HepG2 (cell line): Measurements from ENCODE around the gene TRNP1. TPM values are rescaled to one million over a fixed set of nuclear protein-coding genes. Genes with fewer than 3 reads are reported as not detected.

ENCODE experiments used
- CEBPG ChIP-seq: IDR thresholded peaks from 2 replicates; pipeline ENCODE4 v1.6.1; 2016
- CENPT ChIP-seq: sonication (generic); formaldehyde crosslinking; IDR thresholded peaks from 2 replicates; pipeline ENCODE4 v1.8.0; 2022; ENCODE audit warnings: low read depth, mild to moderate bottlenecking, moderate library complexity, missing genetic modification reagents
- EP300 ChIP-seq, 3 experiments: sonication (generic) in 1 of 3; formaldehyde crosslinking in 1 of 3; IDR thresholded peaks; 2 replicates each; pipeline versions ENCODE4 v1.5.1 to v1.6.1; 2011 to 2020; ENCODE audit warnings: low read depth in 2 of 3, low read length in 2 of 3, borderline replicate concordance in 1 of 3, improper control_type of control experiment in 1 of 3, mild to moderate bottlenecking in 1 of 3, missing genetic modification reagents in 1 of 3, moderate library complexity in 1 of 3
- FOSL2 ChIP-seq: sonication (generic); formaldehyde crosslinking; IDR thresholded peaks from 2 replicates; pipeline ENCODE4 v1.4.0; 2020; ENCODE audit warnings: missing genetic modification reagents
- FOXA1 ChIP-seq, 2 experiments: fragments of 450-650 bp in 1 of 2; sonication (generic) in 1 of 2; formaldehyde crosslinking in 1 of 2; IDR thresholded peaks; 2 replicates each; pipeline versions ENCODE4 v1.4.0 to v1.6.1; 2016 to 2020; ENCODE audit warnings: missing genetic modification reagents in 1 of 2
- FOXA3 ChIP-seq: IDR thresholded peaks from 2 replicates; pipeline ENCODE4 v1.6.1; 2016; ENCODE audit warnings: missing genetic modification reagents, missing compliant biosample characterization
- RFX1 ChIP-seq: fragments of 450-650 bp; IDR thresholded peaks from 2 replicates; pipeline ENCODE4 v1.6.1; 2017
- TBX2 ChIP-seq: sonication (generic); formaldehyde crosslinking; IDR thresholded peaks from 2 replicates; pipeline ENCODE4 v1.5.0; 2020; ENCODE audit warnings: missing genetic modification reagents, mild to moderate bottlenecking, borderline replicate concordance
- ZNF292 ChIP-seq: sonication (generic); formaldehyde crosslinking; IDR thresholded peaks from 2 replicates; pipeline ENCODE4 v1.8.1; 2022; ENCODE audit warnings: mild to moderate bottlenecking, low read depth, missing genetic modification reagents, borderline replicate concordance
- polyA plus RNA-seq, 8 experiments: library from polyadenylated mRNA; depleted of rRNA in 3 of 8; stranded (reverse) in 7 of 8; unstranded in 1 of 8; fragments of >200 nt; fragmentation: Illumina TruSeq in 4 of 8; extraction: Trizol in 4 of 8; gene quantifications; 2 replicates each; pipeline versions ENCODE4 v1.2.1 to v1.2.3, GENCODE V29; 2011 to 2016; ENCODE audit warnings: low read depth in 4 of 8, missing spikeins in 1 of 8, mixed read lengths in 1 of 8; ENCODE audit not compliant: insufficient read depth in 1 of 8
- total RNA-seq, 5 experiments: library from RNA; depleted of rRNA; stranded (reverse); fragments of >200 nt; fragmentation: Illumina TruSeq; extraction: Trizol; gene quantifications; 2 replicates each; pipeline ENCODE4 v1.2.3, GENCODE V29; 2016; ENCODE audit warnings: low read depth in 1 of 5
- TF ChIP-seq, protein P1 (sequence below): IDR thresholded peaks from 2 replicates; pipeline ENCODE4 v1.4.0; 2020; ENCODE audit warnings: mild to moderate bottlenecking, missing genetic modification reagents

The TRNP1 gene
- total and polyA plus RNA-seq, 2 of the 13 experiments (the other 11 are each of a cell fraction or from before 2014, with no cell fraction given), result 42.0 to 158 TPM

DNA sequence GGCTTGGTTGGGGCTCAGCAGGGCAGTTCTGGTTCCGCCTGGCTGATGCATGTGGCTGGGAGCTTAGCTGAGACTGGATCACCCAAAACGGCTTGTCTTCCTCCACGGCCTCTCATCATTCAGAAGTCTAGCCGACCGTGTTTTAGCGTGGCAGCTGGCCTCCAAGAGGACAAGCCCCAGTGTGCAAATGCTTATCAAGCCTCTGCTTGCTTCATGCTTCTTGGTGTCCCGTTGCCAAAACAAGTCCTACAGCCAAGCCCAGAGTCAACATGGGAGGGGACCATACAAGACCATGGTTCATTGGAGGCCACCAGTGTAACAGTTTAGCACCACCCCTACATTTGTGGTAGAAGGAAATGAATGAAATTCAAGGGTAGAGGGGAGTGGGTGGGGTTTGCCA is 22.7 kb upstream of the TRNP1 start (continued):
- TF ChIP-seq, protein P1, sequence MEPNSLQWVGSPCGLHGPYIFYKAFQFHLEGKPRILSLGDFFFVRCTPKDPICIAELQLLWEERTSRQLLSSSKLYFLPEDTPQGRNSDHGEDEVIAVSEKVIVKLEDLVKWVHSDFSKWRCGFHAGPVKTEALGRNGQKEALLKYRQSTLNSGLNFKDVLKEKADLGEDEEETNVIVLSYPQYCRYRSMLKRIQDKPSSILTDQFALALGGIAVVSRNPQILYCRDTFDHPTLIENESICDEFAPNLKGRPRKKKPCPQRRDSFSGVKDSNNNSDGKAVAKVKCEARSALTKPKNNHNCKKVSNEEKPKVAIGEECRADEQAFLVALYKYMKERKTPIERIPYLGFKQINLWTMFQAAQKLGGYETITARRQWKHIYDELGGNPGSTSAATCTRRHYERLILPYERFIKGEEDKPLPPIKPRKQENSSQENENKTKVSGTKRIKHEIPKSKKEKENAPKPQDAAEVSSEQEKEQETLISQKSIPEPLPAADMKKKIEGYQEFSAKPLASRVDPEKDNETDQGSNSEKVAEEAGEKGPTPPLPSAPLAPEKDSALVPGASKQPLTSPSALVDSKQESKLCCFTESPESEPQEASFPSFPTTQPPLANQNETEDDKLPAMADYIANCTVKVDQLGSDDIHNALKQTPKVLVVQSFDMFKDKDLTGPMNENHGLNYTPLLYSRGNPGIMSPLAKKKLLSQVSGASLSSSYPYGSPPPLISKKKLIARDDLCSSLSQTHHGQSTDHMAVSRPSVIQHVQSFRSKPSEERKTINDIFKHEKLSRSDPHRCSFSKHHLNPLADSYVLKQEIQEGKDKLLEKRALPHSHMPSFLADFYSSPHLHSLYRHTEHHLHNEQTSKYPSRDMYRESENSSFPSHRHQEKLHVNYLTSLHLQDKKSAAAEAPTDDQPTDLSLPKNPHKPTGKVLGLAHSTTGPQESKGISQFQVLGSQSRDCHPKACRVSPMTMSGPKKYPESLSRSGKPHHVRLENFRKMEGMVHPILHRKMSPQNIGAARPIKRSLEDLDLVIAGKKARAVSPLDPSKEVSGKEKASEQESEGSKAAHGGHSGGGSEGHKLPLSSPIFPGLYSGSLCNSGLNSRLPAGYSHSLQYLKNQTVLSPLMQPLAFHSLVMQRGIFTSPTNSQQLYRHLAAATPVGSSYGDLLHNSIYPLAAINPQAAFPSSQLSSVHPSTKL (CRISPR knock-in tag), result peak; percentile 49
- peak; percentile 56 for TF ChIP-seq CEBPG (CRISPR knock-in tag)
- TF ChIP-seq EP300 (IDR thresholded peaks at IDR 0.05; ENCODE audit: low read depth in 2 of 2, low read length in 2 of 2), result peak in 1 of 2 experiments; percentile 55; a peak in 1 of 4 replicates
- 0 out of 2 replicates have a peak, but pooled peaks have one; percentile 26 for TF ChIP-seq EP300 (CRISPR knock-in tag; IDR thresholded peaks at IDR 0.05; ENCODE audit: borderline replicate concordance)
- no peak for TF ChIP-seq CENPT (CRISPR knock-in tag)
- TF ChIP-seq ZNF292, result no peak
- peak; percentile 83 for TF ChIP-seq FOXA3 (CRISPR knock-in tag)
- TF ChIP-seq RFX1, result 0 out of 2 replicates have a peak, but pooled peaks have one; percentile 40
- TF ChIP-seq FOSL2 (CRISPR knock-in tag), result peak; percentile 49
- TF ChIP-seq TBX2 (CRISPR knock-in tag), result peak; percentile 44; the same call in 1 of the 2 replicates
- TF ChIP-seq FOXA1 (IDR thresholded peaks at IDR 0.05), result peak; percentile 30; the same call in 1 of the 2 replicates
- TF ChIP-seq FOXA1 (CRISPR knock-in tag; IDR thresholded peaks at IDR 0.05), result peak; percentile 93
